Cerebellar cortex (tissue), 1 donor: ENCODE measurements around the gene CEND1.
"Not testable (repeated sequence)": the region's sequence is repeated elsewhere in the genome, so short reads cannot be mapped to it uniquely, and the experiment has no call there.

Experiments
- DNase-seq: peaks from one replicate; pipeline ENCODE4 v3.0.0-alpha.2; 2015; ENCODE audit warnings: low spot score

CEND1 gene

GRCh38 chr11:763549-764321 is 26.2 kb downstream of the CEND1 start:
- no peak for DNase-seq

- no peak for DNase-seq
These were observed 26.8 kb downstream of the CEND1 start for GRCh38 chr11:763073-763463.

DNA sequence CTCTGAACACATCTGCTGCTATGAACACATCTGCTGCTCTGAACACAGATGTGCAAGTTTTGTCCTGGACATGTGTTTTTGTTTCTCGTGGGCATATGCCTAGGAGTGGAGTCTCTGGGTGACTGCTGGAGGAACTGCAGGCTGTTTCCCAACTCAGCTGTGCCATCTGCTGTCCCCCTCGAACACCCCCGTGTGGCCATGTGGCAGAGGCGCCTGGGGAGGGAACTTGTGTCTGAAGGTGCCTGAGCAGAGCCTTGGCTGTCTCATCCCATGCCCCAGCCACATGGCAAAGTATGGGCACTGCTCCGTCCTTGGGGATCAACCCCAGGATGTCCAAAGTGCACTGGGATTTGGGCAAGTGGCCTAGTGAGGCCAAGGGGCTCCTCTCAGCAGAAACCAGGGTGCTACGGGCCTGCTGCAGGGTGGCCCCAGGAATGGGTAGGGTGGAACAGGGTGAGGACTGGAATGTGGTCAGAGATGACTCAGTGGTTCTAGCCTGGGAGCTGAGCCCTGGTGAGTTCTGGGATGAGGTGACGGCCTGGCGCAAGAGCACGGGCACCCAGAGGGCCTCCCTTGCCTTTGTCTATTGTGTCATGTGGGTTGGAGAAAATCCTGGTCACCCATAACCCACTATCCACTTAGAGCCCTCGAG is 27.3 kb downstream of the CEND1 start:
- DNase-seq, result peak; percentile 76

- DNase-seq, result no peak
These were observed 28.3 kb downstream of the CEND1 start for GRCh38 chr11:761526-762108.

- DNase-seq, result no peak
These were observed 29.7 kb downstream of the CEND1 start for GRCh38 chr11:760236-760635.

DNA sequence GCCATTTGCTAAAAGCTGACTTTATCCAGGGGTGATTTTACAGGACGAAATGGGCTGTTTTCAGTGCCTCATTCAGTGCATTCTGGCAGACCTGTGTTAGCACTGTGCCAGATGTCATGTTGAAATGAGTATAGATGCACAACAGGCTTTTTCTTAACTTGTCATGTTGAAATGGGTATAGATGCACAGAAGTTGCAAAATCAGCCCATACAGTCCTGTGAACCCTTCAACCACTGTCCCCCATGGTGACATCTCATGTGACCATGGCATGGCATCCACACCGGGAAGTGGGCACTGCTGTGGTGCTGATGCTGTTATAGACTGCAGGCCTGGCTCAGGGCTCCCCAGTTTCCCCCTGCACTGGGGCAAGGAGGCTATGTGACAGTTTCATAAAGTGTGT is 40.2 kb downstream of the CEND1 start:
- DNase-seq, result no peak

DNA sequence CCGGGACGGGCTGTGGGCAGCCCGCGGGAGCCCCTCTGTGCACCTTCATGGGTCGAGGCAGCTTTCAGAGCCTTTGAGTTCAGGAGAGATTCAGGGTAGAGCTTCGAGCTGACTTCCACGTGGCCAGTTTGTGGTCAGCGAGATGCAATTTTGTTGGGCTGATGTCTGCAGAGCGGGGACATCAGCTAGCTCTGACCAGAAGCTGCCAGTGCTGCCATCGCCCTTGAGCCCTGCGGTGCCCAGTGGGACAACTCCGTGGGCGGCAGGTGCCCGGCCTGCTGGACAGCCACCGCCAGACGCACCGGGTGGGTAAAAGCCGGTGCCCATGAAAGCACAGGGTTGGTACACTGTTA is 41.9 kb downstream of the CEND1 start:
- DNase-seq, result no peak

DNA sequence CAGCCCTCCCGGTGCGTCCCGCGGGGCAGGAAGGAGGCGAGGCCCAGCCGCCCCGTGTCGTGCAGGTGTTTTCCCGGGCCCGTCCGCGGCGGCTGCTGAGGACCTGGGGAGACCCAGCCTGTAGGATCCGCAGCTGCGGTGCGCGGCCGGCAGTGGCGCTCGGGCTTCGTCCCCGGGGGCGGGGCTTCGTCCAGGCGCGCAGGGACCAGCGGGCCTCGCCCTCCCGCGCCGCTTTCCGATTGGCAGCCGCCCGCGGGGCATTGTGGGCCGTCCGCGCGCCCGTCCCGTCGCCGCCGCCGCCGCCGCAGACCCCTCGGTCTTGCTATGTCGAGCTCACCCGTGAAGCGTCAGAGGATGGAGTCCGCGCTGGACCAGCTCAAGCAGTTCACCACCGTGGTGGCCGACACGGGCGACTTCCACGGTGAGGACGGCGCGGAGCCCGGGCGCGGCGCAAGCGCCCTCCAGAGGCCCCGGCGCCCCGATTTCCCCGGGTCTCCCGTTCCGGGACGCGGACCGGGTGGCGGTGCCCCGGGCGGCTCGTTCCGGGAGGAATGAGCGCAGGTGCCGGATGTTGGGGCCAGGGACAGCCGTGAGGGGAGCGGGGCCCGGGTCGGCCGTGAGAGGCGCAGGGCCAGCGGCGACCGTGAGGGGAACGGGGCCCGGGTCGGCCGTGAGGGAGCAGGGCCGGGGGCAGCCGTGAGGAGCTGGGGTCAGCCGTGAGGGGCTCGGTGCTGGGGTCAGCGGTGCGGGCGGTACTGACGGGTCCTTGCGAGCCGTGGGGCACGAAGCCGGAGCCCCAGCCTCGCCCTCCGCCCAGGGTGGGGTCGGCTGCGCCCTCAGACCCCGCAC is 42.5 kb downstream of the CEND1 start, which contains the start of gene TALDO1:
TALDO1 (plus strand) TSS at position 307 of the 849 bp plus-strand sequence; CDS start at position 325, 18 bp downstream.
- peak; percentile 84 for DNase-seq

- DNase-seq, result peak; percentile 47
These were observed 43.4 kb downstream of the CEND1 start for GRCh38 chr11:746289-747157.

- DNase-seq, result no peak
These were observed 44.5 kb downstream of the CEND1 start for GRCh38 chr11:745428-745827.

DNA sequence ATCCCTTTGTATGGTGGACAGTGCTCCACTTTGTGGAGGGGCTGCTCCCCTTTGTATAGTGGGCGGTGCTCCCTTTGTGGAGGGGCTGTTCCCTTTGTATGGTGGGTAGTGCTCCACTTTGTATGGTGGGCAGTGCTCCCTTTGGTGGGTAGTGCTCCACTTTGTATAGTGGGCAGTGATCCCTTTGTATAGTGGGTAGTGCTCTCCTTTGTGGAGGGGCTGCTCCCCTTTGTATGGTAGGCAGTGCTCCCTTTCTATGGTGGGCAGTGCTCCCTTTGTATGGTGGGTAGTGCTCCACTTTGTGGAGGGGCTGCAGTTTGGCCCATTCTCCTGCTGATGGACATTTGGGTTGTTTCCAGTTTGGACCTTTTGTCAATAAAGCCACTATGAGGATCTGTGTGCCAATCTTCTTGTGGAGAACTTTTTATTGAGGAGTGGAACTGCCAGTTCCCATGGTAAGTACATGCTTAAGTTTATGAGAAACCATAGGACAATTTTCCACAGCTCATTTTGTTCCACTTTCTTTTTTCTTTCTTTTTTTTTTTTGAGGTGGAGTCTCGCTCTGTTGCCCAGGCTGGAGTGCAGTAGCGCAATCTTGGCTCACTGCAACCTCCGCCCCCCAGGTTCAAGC is 47.2 kb downstream of the CEND1 start:
- no peak for DNase-seq

- no peak for DNase-seq
These were observed 47.7 kb downstream of the CEND1 start for GRCh38 chr11:742156-742546.

DNA sequence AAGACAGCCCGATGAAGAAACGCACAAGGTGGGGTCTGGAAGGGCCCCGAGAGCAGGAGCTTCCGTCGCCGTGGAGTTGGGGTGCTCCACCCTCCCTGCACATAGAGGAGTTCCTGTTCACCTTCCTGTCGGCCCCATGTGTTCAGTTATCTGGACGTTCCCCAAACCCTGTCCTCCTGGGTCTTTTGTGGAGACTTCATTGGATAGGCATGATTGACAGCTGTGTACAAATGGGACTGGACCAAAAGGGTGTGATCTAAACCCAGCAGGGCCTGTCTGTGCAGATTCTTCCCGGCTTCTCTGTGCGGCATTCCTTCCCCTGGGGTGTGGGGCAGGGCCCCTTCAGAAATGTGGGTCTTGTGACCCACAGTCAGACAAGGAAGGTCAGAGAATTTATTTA is 52.0 kb downstream of the CEND1 start:
- not testable (repeated sequence) for DNase-seq

GRCh38 chr11:737366-737765 is 52.5 kb downstream of the CEND1 start:
- DNase-seq, result no peak
